Measurements from ENCODE around the gene TNFRSF12A.

GRCh38 chr16:2971985-2972784, 48.0 kb upstream of the TNFRSF12A start:
- TF ChIP-seq, protein P1, sequence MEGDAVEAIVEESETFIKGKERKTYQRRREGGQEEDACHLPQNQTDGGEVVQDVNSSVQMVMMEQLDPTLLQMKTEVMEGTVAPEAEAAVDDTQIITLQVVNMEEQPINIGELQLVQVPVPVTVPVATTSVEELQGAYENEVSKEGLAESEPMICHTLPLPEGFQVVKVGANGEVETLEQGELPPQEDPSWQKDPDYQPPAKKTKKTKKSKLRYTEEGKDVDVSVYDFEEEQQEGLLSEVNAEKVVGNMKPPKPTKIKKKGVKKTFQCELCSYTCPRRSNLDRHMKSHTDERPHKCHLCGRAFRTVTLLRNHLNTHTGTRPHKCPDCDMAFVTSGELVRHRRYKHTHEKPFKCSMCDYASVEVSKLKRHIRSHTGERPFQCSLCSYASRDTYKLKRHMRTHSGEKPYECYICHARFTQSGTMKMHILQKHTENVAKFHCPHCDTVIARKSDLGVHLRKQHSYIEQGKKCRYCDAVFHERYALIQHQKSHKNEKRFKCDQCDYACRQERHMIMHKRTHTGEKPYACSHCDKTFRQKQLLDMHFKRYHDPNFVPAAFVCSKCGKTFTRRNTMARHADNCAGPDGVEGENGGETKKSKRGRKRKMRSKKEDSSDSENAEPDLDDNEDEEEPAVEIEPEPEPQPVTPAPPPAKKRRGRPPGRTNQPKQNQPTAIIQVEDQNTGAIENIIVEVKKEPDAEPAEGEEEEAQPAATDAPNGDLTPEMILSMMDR (IDR thresholded peaks at IDR 0.05), result no peak
- no peak for TF ChIP-seq EP300 (IDR thresholded peaks at IDR 0.05)
